ENCODE measurements around the gene CFAP54.

GRCh38 chr12:96529912-96530311, 40.5 kb downstream of the CFAP54 start:
- TF ChIP-seq SMC3 (IDR thresholded peaks at IDR 0.05; ENCODE audit: low read depth, low read length), result no peak
- TF ChIP-seq CTCF (conservative IDR thresholded peaks at IDR 0.05; ENCODE audit: low read depth, low read length), result no peak
- TF ChIP-seq CEBPB (IDR thresholded peaks at IDR 0.05; ENCODE audit: low read depth, low read length), result no peak
- TF ChIP-seq RFX5 (IDR thresholded peaks at IDR 0.05; ENCODE audit: low read depth, low read length), result no peak
- no peak for TF ChIP-seq RCOR1 (IDR thresholded peaks at IDR 0.05; ENCODE audit: insufficient replicate concordance, low read length)
- TF ChIP-seq MXI1 (IDR thresholded peaks at IDR 0.05; ENCODE audit: borderline replicate concordance, low read depth, low read length), result no peak
- no peak for TF ChIP-seq POLR2A (IDR thresholded peaks at IDR 0.05; ENCODE audit: low read depth, low read length)
- no peak for TF ChIP-seq FOS (IDR thresholded peaks at IDR 0.05; ENCODE audit: low read depth, low read length)
- TF ChIP-seq MAZ (IDR thresholded peaks at IDR 0.05; ENCODE audit: borderline replicate concordance, low read depth, low read length), result no peak

Data from IMR-90 (cell line).